ENCODE results near the gene EVPLL.
"Not testable (repeated sequence)": the region's sequence is repeated elsewhere in the genome, so short reads cannot be mapped to it uniquely, and the experiment has no call there.

DNA sequence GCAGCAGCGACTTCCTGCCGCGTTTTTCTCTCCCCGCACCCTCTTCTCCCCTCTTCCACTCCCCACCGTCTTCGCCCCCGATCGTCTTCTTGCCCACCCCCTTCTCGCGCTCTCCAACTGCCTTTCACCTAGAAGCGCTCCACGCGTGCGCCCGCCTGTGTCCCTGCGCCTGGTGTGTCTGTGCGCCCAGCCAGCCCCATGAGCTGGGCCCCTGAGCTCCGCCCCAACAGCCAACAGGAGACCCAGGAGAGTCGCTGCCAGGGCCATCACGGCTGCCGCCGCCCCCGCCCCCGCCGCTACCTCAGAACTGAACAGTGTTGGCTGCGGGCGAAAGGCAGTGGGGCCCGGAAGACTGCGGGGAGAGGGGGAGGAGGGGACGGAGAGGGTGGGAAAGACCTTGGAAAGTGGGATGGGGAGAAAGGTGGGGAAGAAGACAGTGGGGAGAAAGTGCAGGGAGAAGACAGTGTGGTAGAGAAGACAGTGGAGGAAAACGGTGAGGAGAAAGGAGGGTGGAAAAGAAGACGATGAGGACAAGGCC, 34.5 kb downstream of the EVPLL start:
- not testable (repeated sequence) for TF ChIP-seq PPARA, TOX (CRISPR knock-in tag; IDR thresholded peaks at IDR 0.05; ENCODE audit: borderline replicate concordance)
